CD14-positive monocyte (primary cell): ENCODE results near the gene BTBD9. TPM values are rescaled to one million over a fixed set of nuclear protein-coding genes. Genes with fewer than 3 reads are reported as not detected.

Experiments used
- DNase-seq, 3 donors: peaks; one replicate each; pipeline ENCODE4 v3.0.0-alpha.2; 2011 to 2022
- H2AFZ ChIP-seq: 2 replicates; pipeline ENCODE4 v1.6.0; 2012; ENCODE audit warnings: mild to moderate bottlenecking, low read depth, low read length, inconsistent platforms; ENCODE audit not compliant: insufficient read depth, poor library complexity, severe bottlenecking
- H3K27ac ChIP-seq, 2 donors: 1 replicate in 1 of 2; 2 replicates in 1 of 2; pipeline ENCODE4 v1.5.1; 2012 to 2013; ENCODE audit warnings: low read length in 2 of 2, control low read depth in 1 of 2, inconsistent platforms in 1 of 2, low read depth in 1 of 2, mild to moderate bottlenecking in 1 of 2
- H3K27me3 ChIP-seq, 2 donors: one replicate each; pipeline versions ENCODE4 v1.6.0 to v1.6.1; 2011 to 2013; ENCODE audit warnings: low read length in 2 of 2; ENCODE audit not compliant: control insufficient read depth in 2 of 2, insufficient read depth in 2 of 2
- H3K36me3 ChIP-seq, 2 donors: replicated peaks in 1 of 2; 1 replicate in 1 of 2; 2 replicates in 1 of 2; pipeline versions ENCODE4 v1.5.1 to v1.6.1; 2012 to 2013; ENCODE audit warnings: low read length in 2 of 2, control low read depth in 1 of 2, inconsistent platforms in 1 of 2, mild to moderate bottlenecking in 1 of 2; ENCODE audit not compliant: insufficient read depth in 2 of 2, control insufficient read depth in 1 of 2
- H3K4me1 ChIP-seq, 2 donors: 1 replicate in 1 of 2; 2 replicates in 1 of 2; pipeline versions ENCODE4 v1.5.1 to v1.6.1; 2012 to 2013; ENCODE audit warnings: low read length in 2 of 2, control low read depth in 1 of 2, inconsistent platforms in 1 of 2, mild to moderate bottlenecking in 1 of 2, moderate library complexity in 1 of 2; ENCODE audit not compliant: insufficient read depth in 2 of 2, control insufficient read depth in 1 of 2
- H3K4me2 ChIP-seq: replicated peaks from 2 replicates; pipeline ENCODE3; 2012; ENCODE audit warnings: low read length, moderate library complexity, mild to moderate bottlenecking; ENCODE audit not compliant: poor library complexity, severe bottlenecking; ENCODE audit errors: extremely low read depth
- H3K4me3 ChIP-seq, 3 experiments: fragments of 200-600 bp in 1 of 3; sonication (generic) in 1 of 3; replicated peaks in 1 of 3; 1 replicate in 2 of 3; 2 replicates in 1 of 3; pipeline ENCODE4 v1.5.1; 2011 to 2013; ENCODE audit warnings: low read length in 3 of 3, mild to moderate bottlenecking in 3 of 3, control low read depth in 2 of 3, low read depth in 2 of 3, inconsistent platforms in 1 of 3, moderate library complexity in 1 of 3
- H3K79me2 ChIP-seq: 2 replicates; pipeline ENCODE4 v1.6.0; 2012; ENCODE audit warnings: mild to moderate bottlenecking, control low read depth, inconsistent platforms, low read length, moderate library complexity; ENCODE audit not compliant: insufficient read depth
- H3K9ac ChIP-seq: 2 replicates; pipeline ENCODE4 v1.6.0; 2017; ENCODE audit warnings: low read length, mild to moderate bottlenecking; ENCODE audit not compliant: insufficient read depth, poor library complexity, severe bottlenecking
- H3K9me3 ChIP-seq, 2 donors: replicated peaks in 1 of 2; 1 replicate in 1 of 2; 2 replicates in 1 of 2; pipeline versions ENCODE4 v1.5.1 to v1.6.1; 2012 to 2013; ENCODE audit warnings: low read length in 2 of 2, control low read depth in 1 of 2; ENCODE audit not compliant: control insufficient read depth in 1 of 2, insufficient read depth in 1 of 2
- H4K20me1 ChIP-seq: 2 replicates; pipeline ENCODE4 v1.6.0; 2012; ENCODE audit warnings: mild to moderate bottlenecking, low read length, control low read depth, moderate library complexity; ENCODE audit not compliant: insufficient read depth
- H3K27ac Mint-ChIP-seq, 7 donors: one replicate each; pipeline ENCODE4 v1.8.0; 2020; ENCODE audit warnings: mild to moderate bottlenecking in 7 of 7, mixed read lengths in 7 of 7, moderate library complexity in 6 of 7, inconsistent platforms in 2 of 7
- H3K27me3 Mint-ChIP-seq, 3 donors: one replicate each; pipeline ENCODE4 v1.8.0; 2021 to 2022; ENCODE audit warnings: low read depth in 3 of 3, mild to moderate bottlenecking in 3 of 3, mixed read lengths in 3 of 3, moderate library complexity in 3 of 3, inconsistent platforms in 1 of 3
- H3K36me3 Mint-ChIP-seq, 2 donors: one replicate each; pipeline ENCODE4 v1.8.0; 2020; ENCODE audit warnings: mixed read lengths in 2 of 2, inconsistent platforms in 1 of 2, mild to moderate bottlenecking in 1 of 2
- H3K4me1 Mint-ChIP-seq: one replicate; pipeline ENCODE4 v1.8.0; 2020; ENCODE audit warnings: mild to moderate bottlenecking, mixed read lengths
- H3K4me3 Mint-ChIP-seq, 2 donors: one replicate each; pipeline ENCODE4 v1.8.0; 2020; ENCODE audit warnings: mild to moderate bottlenecking in 2 of 2, mixed read lengths in 2 of 2, moderate library complexity in 1 of 2
- H3K9me3 Mint-ChIP-seq, 7 donors: one replicate each; pipeline ENCODE4 v1.8.0; 2020 to 2022; ENCODE audit warnings: mixed read lengths in 7 of 7, mild to moderate bottlenecking in 6 of 7, moderate library complexity in 6 of 7, inconsistent platforms in 2 of 7
- WGBS: methylation state at CpG from one replicate; pipeline ENCODE4 v1.1.5; 2013; ENCODE audit warnings: missing lambda C conversion rate; ENCODE audit not compliant: insufficient coverage; 5-methylcytosine and 5-hydroxymethylcytosine counted together
- intact Hi-C, 2 donors: fragments of 100-400 bp; cut with micrococcal nuclease; formaldehyde crosslinking; loops; one replicate each; pipeline versions ENCODE4 v1.15.0 to v1.15.1; 2023
- polyA plus RNA-seq, 3 donors: library from polyadenylated mRNA; depleted of rRNA in 1 of 3; unstranded in 2 of 3; stranded (reverse) in 1 of 3; fragments of 300-500 nt in 2 of 3; fragments of >200 nt in 1 of 3; fragmentation: Illumina TruSeq in 2 of 3; gene quantifications; 1 replicate in 2 of 3; 2 replicates in 1 of 3; pipeline ENCODE4 v1.2.3, GENCODE V29; 2012 to 2021
- TF ChIP-seq, protein P1 (sequence below): fragments of 200-600 bp; IDR thresholded peaks from one replicate; pipeline ENCODE4 v1.8.0; 2022; ENCODE audit warnings: antibody characterized with exemption, mild to moderate bottlenecking

Gene BTBD9
- polyA plus RNA-seq, 3 donors, result 5.2 to 7.5 (median 6.2) TPM

DNA sequence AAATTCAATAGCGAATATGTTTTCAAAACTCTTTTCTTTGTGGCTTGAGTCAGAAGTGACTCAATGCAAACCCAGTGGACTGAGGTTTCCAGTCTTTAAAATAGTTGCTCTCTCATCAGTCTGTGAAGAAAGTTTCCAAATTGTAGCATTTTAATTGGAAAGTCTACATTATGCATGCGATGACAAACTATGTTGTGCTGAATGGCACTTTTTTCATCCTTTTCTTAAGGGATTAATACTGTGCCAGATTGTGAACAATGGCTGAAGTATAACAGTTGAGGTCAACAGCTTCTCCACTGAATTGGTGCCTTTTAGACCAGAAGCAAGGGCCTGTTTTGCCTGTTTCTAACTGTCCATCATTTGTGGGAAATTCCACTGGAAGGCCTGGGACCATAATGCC, 377.1 kb downstream of the BTBD9 start:
- H3K36me3 ChIP-seq, result no peaks in the 10 kb centered on the region
- H3K9ac ChIP-seq, result no peak overlapping the region
- H3K27ac ChIP-seq, result no peak overlapping the region
- no peaks in the 10 kb centered on the region for H3K79me2 ChIP-seq
- Mint-ChIP-seq H3K36me3 (peaks cover 3 to 6% of the 10 kb centered on the region in 2 donors), H3K4me3 (no peak overlapping the region), H3K4me1 (peaks cover 5% of the 10 kb centered on the region), H3K27me3 (no peaks in the 10 kb centered on the region), H3K27ac (no peak overlapping the region), H3K9me3 (no peaks in the 10 kb centered on the region)
- no peaks in the 10 kb centered on the region for H3K9me3 ChIP-seq
- H3K27me3 ChIP-seq, result no peaks in the 10 kb centered on the region
- WGBS, result no CpG with 5 or more reads among the region's 2 CpGs
- H3K4me3 ChIP-seq, result no peak overlapping the region
- intact Hi-C loops, result no loop called here
- H2AFZ ChIP-seq, result no peak overlapping the region
- no peak overlapping the region for H3K4me2 ChIP-seq
- H4K20me1 ChIP-seq, result no peaks in the 10 kb centered on the region
- TF ChIP-seq, protein P1, sequence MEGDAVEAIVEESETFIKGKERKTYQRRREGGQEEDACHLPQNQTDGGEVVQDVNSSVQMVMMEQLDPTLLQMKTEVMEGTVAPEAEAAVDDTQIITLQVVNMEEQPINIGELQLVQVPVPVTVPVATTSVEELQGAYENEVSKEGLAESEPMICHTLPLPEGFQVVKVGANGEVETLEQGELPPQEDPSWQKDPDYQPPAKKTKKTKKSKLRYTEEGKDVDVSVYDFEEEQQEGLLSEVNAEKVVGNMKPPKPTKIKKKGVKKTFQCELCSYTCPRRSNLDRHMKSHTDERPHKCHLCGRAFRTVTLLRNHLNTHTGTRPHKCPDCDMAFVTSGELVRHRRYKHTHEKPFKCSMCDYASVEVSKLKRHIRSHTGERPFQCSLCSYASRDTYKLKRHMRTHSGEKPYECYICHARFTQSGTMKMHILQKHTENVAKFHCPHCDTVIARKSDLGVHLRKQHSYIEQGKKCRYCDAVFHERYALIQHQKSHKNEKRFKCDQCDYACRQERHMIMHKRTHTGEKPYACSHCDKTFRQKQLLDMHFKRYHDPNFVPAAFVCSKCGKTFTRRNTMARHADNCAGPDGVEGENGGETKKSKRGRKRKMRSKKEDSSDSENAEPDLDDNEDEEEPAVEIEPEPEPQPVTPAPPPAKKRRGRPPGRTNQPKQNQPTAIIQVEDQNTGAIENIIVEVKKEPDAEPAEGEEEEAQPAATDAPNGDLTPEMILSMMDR, result no peak
- DNase-seq, result no peak
- H3K4me1 ChIP-seq, result no peaks in the 10 kb centered on the region

DNA sequence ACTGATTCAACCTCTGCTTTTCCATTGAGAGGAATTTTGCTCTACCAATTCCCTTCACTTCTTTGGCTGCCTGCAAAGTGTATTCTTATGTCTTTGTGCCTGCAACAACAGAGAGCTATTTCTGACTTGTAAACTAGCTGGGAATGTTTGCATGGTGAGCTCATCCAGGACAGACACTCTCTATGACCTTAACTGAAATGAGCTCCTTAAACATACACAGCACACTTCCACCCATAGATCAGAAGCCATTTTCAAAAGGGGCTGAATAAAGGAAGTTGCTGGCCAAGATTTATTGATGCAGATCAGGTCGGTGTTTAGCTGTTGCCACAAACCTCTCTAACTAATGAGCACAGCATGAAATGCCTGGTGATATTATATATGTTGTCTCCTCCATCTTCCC, 377.7 kb downstream of the BTBD9 start:
- Mint-ChIP-seq H3K4me1 (peaks cover 5% of the 10 kb centered on the region), H3K27me3 (no peaks in the 10 kb centered on the region), H3K9me3 (no peaks in the 10 kb centered on the region), H3K4me3 (no peak overlapping the region), H3K27ac (no peak overlapping the region), H3K36me3 (peaks cover 6 to 8% of the 10 kb centered on the region in 2 donors)
- H3K79me2 ChIP-seq, result no peaks in the 10 kb centered on the region
- H3K4me3 ChIP-seq, result no peak overlapping the region
- H3K27me3 ChIP-seq, result no peaks in the 10 kb centered on the region
- no peak overlapping the region for H3K27ac ChIP-seq
- no peak for DNase-seq
- H3K4me2 ChIP-seq, result no peak overlapping the region
- H3K4me1 ChIP-seq, result no peaks in the 10 kb centered on the region
- H4K20me1 ChIP-seq, result no peaks in the 10 kb centered on the region
- H3K9ac ChIP-seq, result no peak overlapping the region
- intact Hi-C loops, result no loop called here
- H2AFZ ChIP-seq, result no peak overlapping the region
- no peaks in the 10 kb centered on the region for H3K9me3 ChIP-seq
- TF ChIP-seq, protein P1, result no peak
- no peaks in the 10 kb centered on the region for H3K36me3 ChIP-seq
- no CpG with 5 or more reads among the region's 1 CpG for WGBS
